Measurements from ENCODE around the gene PPP1R27. TPM values are rescaled to one million over a fixed set of nuclear protein-coding genes. Genes with fewer than 3 reads are reported as not detected.

The PPP1R27 gene
- total and polyA plus RNA-seq, 7 donors: 296 to 2,217 (median 976) TPM

GRCh38 chr17:81822312-81822637, 12.6 kb downstream of the PPP1R27 start:
- Histone ChIP-seq H3K4me1 (peaks cover 20% of the 10 kb centered on the region), H3K4me3 (no peak overlapping the region), H3K9me3 (no peaks in the 10 kb centered on the region), H3K27ac (peak overlapping the region; percentile 89), H3K27me3 (ENCODE audit: insufficient read depth in 3 of 3, low read length in 2 of 3) (no peaks in the 10 kb centered on the region), H3K36me3 (ENCODE audit: insufficient read depth in 1 of 2, low read depth in 1 of 2) (no peaks in the 10 kb centered on the region)
- intact Hi-C loops (cut with DNase I): loop anchor here (2.0 to 5.0 kb wide), 2 partner anchors 33 to 35 kb away; no protein-coding TSS in a partner anchor
- no peak for DNase-seq
- no peak for ATAC-seq
- 67 to 76% (median 69%) methylated on average over 8 of the region's 8 CpGs for WGBS, 3 donors
- TF ChIP-seq, protein P1, sequence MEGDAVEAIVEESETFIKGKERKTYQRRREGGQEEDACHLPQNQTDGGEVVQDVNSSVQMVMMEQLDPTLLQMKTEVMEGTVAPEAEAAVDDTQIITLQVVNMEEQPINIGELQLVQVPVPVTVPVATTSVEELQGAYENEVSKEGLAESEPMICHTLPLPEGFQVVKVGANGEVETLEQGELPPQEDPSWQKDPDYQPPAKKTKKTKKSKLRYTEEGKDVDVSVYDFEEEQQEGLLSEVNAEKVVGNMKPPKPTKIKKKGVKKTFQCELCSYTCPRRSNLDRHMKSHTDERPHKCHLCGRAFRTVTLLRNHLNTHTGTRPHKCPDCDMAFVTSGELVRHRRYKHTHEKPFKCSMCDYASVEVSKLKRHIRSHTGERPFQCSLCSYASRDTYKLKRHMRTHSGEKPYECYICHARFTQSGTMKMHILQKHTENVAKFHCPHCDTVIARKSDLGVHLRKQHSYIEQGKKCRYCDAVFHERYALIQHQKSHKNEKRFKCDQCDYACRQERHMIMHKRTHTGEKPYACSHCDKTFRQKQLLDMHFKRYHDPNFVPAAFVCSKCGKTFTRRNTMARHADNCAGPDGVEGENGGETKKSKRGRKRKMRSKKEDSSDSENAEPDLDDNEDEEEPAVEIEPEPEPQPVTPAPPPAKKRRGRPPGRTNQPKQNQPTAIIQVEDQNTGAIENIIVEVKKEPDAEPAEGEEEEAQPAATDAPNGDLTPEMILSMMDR (IDR thresholded peaks at IDR 0.05): no peak

GRCh38 chr17:81821603-81822311, 13.1 kb downstream of the PPP1R27 start:
- ATAC-seq (peak; percentile 75 to 86 (median 82)), DNase-seq (peak; percentile 86 to 95)
- intact Hi-C loops (cut with DNase I): loop anchor here (2.0 to 5.0 kb wide), 2 partner anchors 33 to 36 kb away; no protein-coding TSS in a partner anchor
- H3K4me3 ChIP-seq: peak overlapping the region; percentile 18
- 15 to 31% (median 21%) methylated on average over 18 to 20 of the region's 20 CpGs for WGBS, 3 donors
- peak overlapping the region; percentile 89 for H3K27ac ChIP-seq
- peaks cover 20% of the 10 kb centered on the region for H3K4me1 ChIP-seq
- TF ChIP-seq, protein P1 (IDR thresholded peaks at IDR 0.05): peak; percentile 70
- no peaks in the 10 kb centered on the region for H3K9me3 ChIP-seq
- peaks cover 0 to 1% (median 0%) of the 10 kb centered on the region in 3 donors for H3K27me3 ChIP-seq (ENCODE audit: insufficient read depth in 3 of 3, low read length in 2 of 3)
- no peaks in the 10 kb centered on the region for H3K36me3 ChIP-seq (ENCODE audit: insufficient read depth in 1 of 2, low read depth in 1 of 2)

- ATAC-seq (peak; percentile 4 to 7 (median 5)), DNase-seq (no peak)
- intact Hi-C loops (cut with DNase I): loop anchor here in 1 of 2 donors (5.0 kb wide), 1 partner anchor 36 kb away; no protein-coding TSS in a partner anchor
- no peaks in the 10 kb centered on the region for H3K9me3 ChIP-seq
- peaks cover 0 to 1% (median 0%) of the 10 kb centered on the region in 3 donors for H3K27me3 ChIP-seq (ENCODE audit: insufficient read depth in 3 of 3, low read length in 2 of 3)
- peak overlapping the region; percentile 18 for H3K4me3 ChIP-seq
- no peaks in the 10 kb centered on the region for H3K36me3 ChIP-seq (ENCODE audit: insufficient read depth in 1 of 2, low read depth in 1 of 2)
- TF ChIP-seq, protein P1 (IDR thresholded peaks at IDR 0.05): no peak
- WGBS, 3 donors: 72 to 76% (median 75%) methylated on average over 8 of the region's 8 CpGs
- H3K4me1 ChIP-seq: peaks cover 20% of the 10 kb centered on the region
- peak overlapping the region; percentile 89 for H3K27ac ChIP-seq
These were observed 13.7 kb downstream of the PPP1R27 start for GRCh38 chr17:81821147-81821546.

- intact Hi-C loops (cut with DNase I): loop anchor here in 1 of 2 donors (5.0 kb wide), 1 partner anchor 38 kb away; no protein-coding TSS in a partner anchor
- 29 to 50% (median 32%) methylated on average over 7 to 13 of the region's 13 CpGs for WGBS, 3 donors
- ATAC-seq (no peak), DNase-seq (no peak)
- no peak overlapping the region for H3K27ac ChIP-seq
- H3K4me1 ChIP-seq: peaks cover 20% of the 10 kb centered on the region
- TF ChIP-seq, protein P1 (IDR thresholded peaks at IDR 0.05): no peak
- H3K9me3 ChIP-seq: no peaks in the 10 kb centered on the region
- H3K4me3 ChIP-seq: no peak overlapping the region
- peaks cover 0 to 1% (median 0%) of the 10 kb centered on the region in 3 donors for H3K27me3 ChIP-seq (ENCODE audit: insufficient read depth in 3 of 3, low read length in 2 of 3)
- no peaks in the 10 kb centered on the region for H3K36me3 ChIP-seq (ENCODE audit: insufficient read depth in 1 of 2, low read depth in 1 of 2)
These were observed 15.1 kb downstream of the PPP1R27 start for GRCh38 chr17:81819708-81820107.
